Natural killer cell (primary cell): Measurements from ENCODE around the gene OPN1LW. TPM values are rescaled to one million over a fixed set of nuclear protein-coding genes. Genes with fewer than 3 reads are reported as not detected.
"Not testable (repeated sequence)": the region's sequence is repeated elsewhere in the genome, so short reads cannot be mapped to it uniquely, and the experiment has no call there.

Experiments
- ATAC-seq, 3 donors: fragments of 150-1000 bp in 2 of 3; fragments of 200-7000 bp in 1 of 3; cut with Tn5 transposase; 1 replicate in 1 of 3; 2 replicates in 2 of 3; pipeline ENCODE4 v1.10.0; 2021; ENCODE audit warnings: mild to moderate bottlenecking in 2 of 3, moderate library complexity in 2 of 3
- DNase-seq, 2 donors: peaks; one replicate each; pipeline versions ENCODE4 v3.0.0 to v3.0.0-alpha.2; 2013 to 2021; ENCODE audit warnings: mixed read lengths in 1 of 2
- H3K27ac ChIP-seq: one replicate; pipeline ENCODE4 v1.5.1; 2013; ENCODE audit warnings: mild to moderate bottlenecking, low read length
- H3K27me3 ChIP-seq: one replicate; pipeline ENCODE4 v1.6.1; 2013; ENCODE audit warnings: low read length; ENCODE audit not compliant: control insufficient read depth, insufficient read depth
- H3K36me3 ChIP-seq: one replicate; pipeline ENCODE4 v1.6.1; 2013; ENCODE audit warnings: low read length; ENCODE audit not compliant: control insufficient read depth, insufficient read depth
- H3K4me1 ChIP-seq: one replicate; pipeline ENCODE4 v1.6.1; 2013; ENCODE audit warnings: low read length; ENCODE audit not compliant: control insufficient read depth, insufficient read depth
- H3K4me3 ChIP-seq: one replicate; pipeline ENCODE4 v1.5.1; 2013; ENCODE audit warnings: low read length
- H3K9me3 ChIP-seq: one replicate; pipeline ENCODE4 v1.6.1; 2013; ENCODE audit warnings: low read length; ENCODE audit not compliant: control insufficient read depth, insufficient read depth
- H3K27ac Mint-ChIP-seq, 2 donors: one replicate each; pipeline ENCODE4 v1.8.0; 2022; ENCODE audit warnings: mild to moderate bottlenecking in 2 of 2, mixed read lengths in 2 of 2, moderate library complexity in 1 of 2
- H3K27me3 Mint-ChIP-seq, 2 donors: one replicate each; pipeline ENCODE4 v1.8.0; 2022; ENCODE audit warnings: low read depth in 2 of 2, mixed read lengths in 2 of 2
- H3K36me3 Mint-ChIP-seq: one replicate; pipeline ENCODE4 v1.8.0; 2022; ENCODE audit warnings: mixed read lengths
- H3K4me1 Mint-ChIP-seq, 2 donors: one replicate each; pipeline ENCODE4 v1.8.0; 2022; ENCODE audit warnings: mixed read lengths in 2 of 2
- H3K4me3 Mint-ChIP-seq: one replicate; pipeline ENCODE4 v1.8.0; 2022; ENCODE audit warnings: mild to moderate bottlenecking, moderate library complexity, mixed read lengths
- H3K9me3 Mint-ChIP-seq, 2 donors: one replicate each; pipeline ENCODE4 v1.8.0; 2022; ENCODE audit warnings: mixed read lengths in 2 of 2
- WGBS: methylation state at CpG from one replicate; pipeline ENCODE4 v1.1.7; 2013; ENCODE audit warnings: missing lambda C conversion rate; ENCODE audit not compliant: insufficient coverage; 5-methylcytosine and 5-hydroxymethylcytosine counted together
- intact Hi-C: fragments of 100-400 bp; cut with micrococcal nuclease; formaldehyde crosslinking; loops from one replicate; pipeline ENCODE4 v1.14.2; 2022
- total RNA-seq, 4 donors: library from RNA; stranded (reverse); fragments of 120-200 nt in 1 of 4; gene quantifications; one replicate each; pipeline versions ENCODE4 v1.2.3 to v1.2.4, GENCODE V29; 2013 to 2022

Gene OPN1LW
- total RNA-seq, 3 donors from 2014 or later (not counting 1 experiment from before 2014, with no cell fraction given), result not detected

DNA sequence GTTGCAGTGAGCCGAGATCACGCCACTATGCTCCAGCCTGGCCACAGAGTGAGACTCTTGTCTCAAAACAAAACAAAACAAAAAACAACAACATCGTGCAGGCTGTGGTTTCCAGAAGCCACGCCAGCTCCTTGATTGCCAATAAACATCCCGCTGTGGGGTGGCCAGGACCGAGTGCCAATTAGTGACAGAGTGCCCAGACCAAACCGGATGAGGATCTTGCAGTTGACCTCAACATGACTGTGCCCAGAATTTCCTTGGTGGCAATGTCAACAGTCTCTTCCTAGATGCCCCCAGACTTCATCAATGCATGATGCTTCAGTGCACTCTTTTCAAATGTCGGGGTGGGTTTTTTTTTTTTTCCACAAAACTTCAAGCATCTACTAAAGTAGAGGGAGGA is 39.8 kb downstream of the OPN1LW start:
- peak in 1 of 3 donors; percentile 17 for ATAC-seq
- H3K9me3 ChIP-seq, H3K4me1 ChIP-seq, DNase-seq, H3K4me3 ChIP-seq, H3K9me3 Mint-ChIP-seq, H3K27ac ChIP-seq, H3K4me1 Mint-ChIP-seq, H3K27ac Mint-ChIP-seq, H3K27me3 Mint-ChIP-seq, H3K27me3 ChIP-seq, intact Hi-C loops, H3K36me3 ChIP-seq, H3K36me3 Mint-ChIP-seq, H3K4me3 Mint-ChIP-seq: not testable (repeated sequence)
- no CpG with 5 or more reads among the region's 8 CpGs for WGBS

DNA sequence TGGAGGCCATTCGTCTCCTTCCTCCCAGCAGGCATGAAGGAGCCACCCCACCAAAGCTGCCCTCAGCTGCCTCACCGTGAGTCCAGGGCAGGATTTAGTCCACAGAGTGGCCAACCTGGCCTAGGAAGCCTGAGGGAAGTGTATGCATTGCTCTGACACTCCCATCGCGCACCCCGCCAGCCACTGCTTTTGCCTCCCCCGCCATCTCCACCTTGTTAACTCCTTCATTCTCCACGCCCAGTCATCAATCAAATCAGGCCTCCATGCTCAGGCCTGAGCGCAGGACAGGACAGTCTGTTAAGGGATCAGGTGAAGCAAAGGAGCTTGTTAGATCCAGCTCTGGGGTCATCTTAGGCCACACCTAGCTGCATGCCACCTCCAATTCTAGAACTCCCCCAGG is 48.8 kb downstream of the OPN1LW start:
- ATAC-seq, H3K27me3 Mint-ChIP-seq, H3K36me3 Mint-ChIP-seq, H3K9me3 Mint-ChIP-seq, H3K4me3 ChIP-seq, H3K4me3 Mint-ChIP-seq, intact Hi-C loops, DNase-seq, H3K27ac ChIP-seq, H3K27ac Mint-ChIP-seq, H3K4me1 Mint-ChIP-seq, H3K9me3 ChIP-seq, H3K4me1 ChIP-seq, H3K27me3 ChIP-seq, H3K36me3 ChIP-seq: not testable (repeated sequence)
- no CpG with 5 or more reads among the region's 8 CpGs for WGBS

DNA sequence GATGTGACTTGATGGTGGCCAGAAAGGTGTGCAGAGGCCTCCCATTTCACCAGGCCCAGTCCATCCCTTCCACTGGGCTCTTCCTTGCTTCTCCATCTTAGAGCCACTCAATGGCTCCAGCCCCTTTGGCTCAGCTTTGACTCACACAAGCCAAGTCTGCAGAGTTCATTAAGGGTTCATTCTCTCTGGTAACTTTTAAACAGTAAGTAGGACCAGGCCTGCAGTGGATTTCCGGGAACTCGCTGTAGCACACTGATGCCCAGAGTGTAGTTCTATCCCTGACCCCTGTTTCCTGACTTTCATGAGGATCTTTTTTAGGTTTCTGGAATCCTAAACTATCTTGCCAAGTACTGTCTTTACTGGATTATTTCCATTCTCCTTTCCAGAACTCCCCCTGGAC is 50.3 kb downstream of the OPN1LW start:
- ATAC-seq, H3K27ac Mint-ChIP-seq, H3K4me1 Mint-ChIP-seq, intact Hi-C loops, H3K9me3 Mint-ChIP-seq, H3K36me3 ChIP-seq, DNase-seq, H3K4me3 ChIP-seq, H3K27me3 ChIP-seq, H3K27ac ChIP-seq, H3K9me3 ChIP-seq, H3K4me3 Mint-ChIP-seq, H3K4me1 ChIP-seq, H3K36me3 Mint-ChIP-seq, H3K27me3 Mint-ChIP-seq: not testable (repeated sequence)
- no CpG with 5 or more reads among the region's 2 CpGs for WGBS

DNA sequence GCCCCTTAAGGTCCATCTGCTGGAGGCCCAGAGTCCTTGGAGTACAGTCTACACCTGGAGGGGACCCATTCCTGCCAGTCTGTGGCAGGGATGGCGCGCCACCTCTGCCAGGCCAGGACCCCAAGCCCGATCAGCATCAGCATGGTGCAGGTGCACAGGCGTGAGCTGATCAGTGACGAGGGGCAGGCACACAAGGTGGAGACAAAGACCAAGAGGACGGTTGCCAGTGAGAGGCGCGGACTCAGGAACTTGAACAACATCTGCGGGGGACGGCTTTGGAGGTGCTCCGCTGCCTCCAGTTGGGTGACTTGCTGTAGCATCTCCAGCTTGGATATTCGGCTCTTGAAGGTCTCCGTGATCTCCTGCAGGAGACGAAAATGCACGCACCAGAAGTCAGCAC is 52.4 kb downstream of the OPN1LW start:
- H3K4me3 ChIP-seq, H3K36me3 Mint-ChIP-seq, DNase-seq, H3K27ac Mint-ChIP-seq, ATAC-seq, H3K4me1 ChIP-seq, H3K27me3 ChIP-seq, H3K27ac ChIP-seq, H3K27me3 Mint-ChIP-seq, intact Hi-C loops, H3K4me3 Mint-ChIP-seq, H3K4me1 Mint-ChIP-seq, H3K9me3 Mint-ChIP-seq, H3K36me3 ChIP-seq, H3K9me3 ChIP-seq: not testable (repeated sequence)
- no CpG with 5 or more reads among the region's 15 CpGs for WGBS

Other genes with a start within 250 kb of the OPN1LW start
- gene AVPR2, start 239.6 kb upstream of the OPN1LW start, total RNA-seq, result not detected
- 100 to 1,000 TPM; 352 to 398 (median 384) TPM for gene ARHGAP4, start 218.0 kb upstream of the OPN1LW start, total RNA-seq
- gene NAA10, start 209.2 kb upstream of the OPN1LW start, total RNA-seq, result 10 to 100 TPM; 63.4 to 82.3 (median 73.1) TPM
- gene RENBP, start 199.6 kb upstream of the OPN1LW start, total RNA-seq, result 10 to 100 TPM; 14.3 to 17.1 (median 15.2) TPM
- gene HCFC1, start 172.4 kb upstream of the OPN1LW start, total RNA-seq, result 10 to 100 TPM; 65.2 to 76.7 (median 67.5) TPM
- gene TMEM187, start 171.5 kb upstream of the OPN1LW start, total RNA-seq, result 1 to 10 TPM; 1.2 to 4.3 (median 1.4) TPM
- 100 to 1,000 TPM in 2 of 3 donors, 10 to 100 TPM in 1; 87.5 to 114 (median 107) TPM for gene IRAK1, start 124.3 kb upstream of the OPN1LW start, total RNA-seq
- 100 to 1,000 TPM; 177 to 198 (median 182) TPM for gene MECP2, start 46.5 kb upstream of the OPN1LW start, total RNA-seq
- not detected for gene OPN1MW, start 38.4 kb downstream of the OPN1LW start, total RNA-seq
- gene OPN1MW2, start 75.5 kb downstream of the OPN1LW start, total RNA-seq, result not detected
- gene OPN1MW3, start 113.3 kb downstream of the OPN1LW start, total RNA-seq, result not detected
- under 1 TPM in 1 of 3 donors, not detected in 2; 0.61 TPM for gene TEX28, start 150.9 kb downstream of the OPN1LW start, total RNA-seq
- gene TKTL1, start 151.6 kb downstream of the OPN1LW start, total RNA-seq, result 10 to 100 TPM; 17.1 to 42.8 (median 28.8) TPM
- 1,000 to 10,000 TPM; 2,872 to 3,483 (median 2,927) TPM for gene FLNA, start 230.4 kb downstream of the OPN1LW start, total RNA-seq
- 100 to 1,000 TPM; 141 to 175 (median 152) TPM for gene EMD, start 235.1 kb downstream of the OPN1LW start, total RNA-seq